ENCODE data around the gene SERPINC1.
"Not testable (repeated sequence)": the region's sequence is repeated elsewhere in the genome, so short reads cannot be mapped to it uniquely, and the experiment has no call there.

The SERPINC1 gene

GRCh38 chr1:173862769-173863223 is 54.3 kb downstream of the SERPINC1 start:
- no peak for DNase-seq (ENCODE audit: low spot score)

DNA sequence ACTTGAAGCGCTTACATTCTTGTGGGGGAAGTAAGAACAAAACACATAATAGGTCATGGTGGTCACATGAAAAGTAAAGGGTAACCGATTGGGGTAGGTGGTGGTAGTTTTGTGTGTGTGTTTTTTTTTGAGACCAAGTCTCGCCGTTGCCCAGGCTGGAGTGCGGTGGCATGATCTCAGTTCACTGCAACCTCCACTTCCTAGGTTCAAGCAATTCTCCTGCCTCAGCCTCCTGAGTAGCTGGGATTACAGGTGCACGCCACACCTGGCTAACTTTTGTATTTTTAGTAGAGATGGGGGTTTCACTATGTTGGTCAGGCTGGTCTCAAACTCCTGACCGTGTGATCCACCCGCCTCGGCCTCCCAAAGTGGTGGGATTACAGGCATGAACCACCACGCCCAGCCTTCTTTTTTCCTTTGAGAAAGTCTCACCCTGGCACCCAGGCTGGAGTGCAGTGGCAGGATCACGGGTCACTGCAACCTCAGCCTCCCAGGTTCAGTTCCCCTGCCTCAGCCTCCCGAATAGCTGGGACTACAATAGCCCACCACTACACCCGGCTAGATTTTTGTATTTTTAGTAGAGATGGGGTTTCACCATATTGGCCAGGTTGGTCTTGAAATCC is 54.9 kb downstream of the SERPINC1 start:
- DNase-seq (ENCODE audit: low spot score): not testable (repeated sequence)

DNA sequence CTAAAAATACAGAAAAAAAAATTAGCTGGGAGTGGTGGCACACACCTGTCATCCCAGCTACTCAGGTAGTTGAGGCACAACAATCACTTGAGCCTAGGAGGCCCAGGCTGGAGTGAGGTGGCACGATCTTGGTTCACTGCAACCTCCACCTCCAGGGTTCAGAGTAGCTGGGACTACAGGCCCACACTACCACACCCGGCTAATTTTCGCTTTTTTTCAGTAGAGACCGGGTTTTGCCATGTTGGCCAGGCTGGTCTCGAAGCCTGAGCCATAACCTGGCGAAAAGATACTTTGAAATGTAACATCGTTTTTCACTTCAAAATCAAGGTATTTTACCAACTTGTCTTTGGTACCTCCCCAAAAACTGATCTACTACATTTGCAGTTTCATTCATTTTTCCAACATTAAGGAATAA is 55.4 kb downstream of the SERPINC1 start:
- no peak for DNase-seq (ENCODE audit: low spot score)

DNA sequence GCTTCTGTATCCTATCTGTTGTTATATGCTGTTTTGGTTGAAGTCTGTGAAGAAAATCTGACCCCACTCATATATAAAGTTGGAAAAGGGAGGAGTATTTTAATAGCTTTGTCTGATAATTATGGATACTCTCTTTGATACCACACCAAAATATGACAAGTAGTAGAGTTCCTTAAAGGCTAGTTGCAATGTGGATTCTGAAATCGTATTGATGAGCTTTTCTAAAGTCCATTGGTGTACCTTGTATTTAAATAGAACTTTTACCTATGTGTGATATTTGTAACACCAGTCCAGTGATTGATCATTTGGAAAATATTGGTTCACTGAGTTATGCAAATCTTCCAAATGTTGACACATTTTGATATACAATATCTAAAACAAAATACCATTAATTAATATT is 57.1 kb downstream of the SERPINC1 start:
- DNase-seq (ENCODE audit: low spot score): no peak

GRCh38 chr1:173859547-173859946 is 57.6 kb downstream of the SERPINC1 start:
- DNase-seq (ENCODE audit: low spot score): not testable (repeated sequence)

DNA sequence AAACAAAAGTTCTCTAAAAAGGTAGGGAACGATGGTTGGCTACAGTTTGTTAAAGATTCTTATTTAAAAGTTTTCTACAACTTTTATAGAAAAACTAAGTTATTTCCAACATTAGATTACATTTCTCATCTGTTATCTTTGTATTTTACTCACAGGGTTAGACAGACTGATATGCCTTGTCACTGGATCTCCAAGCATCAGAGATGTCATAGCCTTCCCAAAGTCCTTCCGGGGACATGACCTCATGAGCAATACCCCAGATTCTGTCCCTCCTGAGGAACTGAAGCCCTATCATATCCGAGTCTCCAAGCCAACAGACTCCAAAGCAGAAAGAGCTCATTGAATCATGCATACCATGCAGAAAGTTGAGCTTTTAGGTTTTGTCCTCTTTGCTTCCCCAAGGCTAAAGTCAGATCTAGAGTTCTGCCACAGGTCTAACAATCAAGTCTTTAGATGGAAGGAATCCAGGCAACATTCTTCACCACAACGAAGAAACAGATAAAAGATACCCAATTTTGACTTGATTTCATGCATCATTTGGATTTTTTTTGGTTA is 59.7 kb downstream of the SERPINC1 start:
- no peak for DNase-seq (ENCODE audit: low spot score)

- no peak for DNase-seq (ENCODE audit: low spot score)
These were observed 60.2 kb downstream of the SERPINC1 start for GRCh38 chr1:173856903-173857302.

DNA sequence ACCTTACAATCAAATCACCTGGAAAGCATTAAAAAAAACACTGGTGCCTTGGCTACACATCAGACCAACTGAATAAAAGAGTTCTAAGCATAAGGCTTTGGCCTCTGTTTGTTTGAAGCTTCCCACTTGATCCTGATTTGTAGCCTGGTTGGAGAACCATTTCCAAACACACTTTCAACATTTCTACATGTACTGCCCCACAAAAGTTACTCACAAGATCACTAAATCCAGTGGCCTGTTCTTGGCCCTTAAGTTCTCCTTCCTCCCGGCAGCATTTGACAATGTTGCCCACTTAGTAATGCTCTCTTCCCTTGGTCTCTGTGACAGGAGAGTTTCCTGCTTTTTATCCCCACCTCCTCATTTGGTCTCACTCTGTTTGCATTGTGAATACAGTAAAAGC is 61.1 kb downstream of the SERPINC1 start:
- no peak for DNase-seq (ENCODE audit: low spot score)
